GM21390 (cell line): ENCODE measurements around the gene KLF1.
A peak's percentile ranks its signal among the peaks of the same experiment; 100 is the strongest.
"Not testable (repeated sequence)": the region's sequence is repeated elsewhere in the genome, so short reads cannot be mapped to it uniquely, and the experiment has no call there.

Source experiments
- ATAC-seq: cut with Tn5 transposase; IDR thresholded peaks from one replicate; pipeline ENCODE4 v1.9.1; 2021; ENCODE audit not compliant: unreplicated experiment

KLF1 gene

DNA sequence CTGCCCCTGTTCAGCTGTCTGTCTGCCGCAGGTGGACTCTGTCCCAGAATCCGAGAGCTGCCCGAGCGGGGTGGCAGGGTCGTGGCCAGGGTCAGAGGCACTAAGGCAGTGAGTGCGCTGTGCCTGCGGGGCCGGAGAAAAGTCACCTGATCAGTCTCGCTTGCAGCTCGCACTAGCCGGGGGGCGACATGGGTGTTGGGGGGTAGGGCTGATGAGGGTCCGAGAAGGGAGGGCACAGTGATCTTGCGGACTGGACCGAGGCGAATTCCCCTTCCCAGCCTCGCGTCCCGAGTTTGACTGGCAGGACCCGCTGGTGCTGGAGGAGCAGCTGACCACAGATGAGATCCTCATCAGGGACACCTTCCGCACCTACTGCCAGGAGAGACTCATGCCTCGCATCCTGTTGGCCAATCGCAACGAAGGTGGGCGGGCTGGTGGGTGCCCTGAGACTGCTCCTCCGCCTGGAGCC is 4.6 kb upstream of the KLF1 start:
- ATAC-seq, result no peak

DNA sequence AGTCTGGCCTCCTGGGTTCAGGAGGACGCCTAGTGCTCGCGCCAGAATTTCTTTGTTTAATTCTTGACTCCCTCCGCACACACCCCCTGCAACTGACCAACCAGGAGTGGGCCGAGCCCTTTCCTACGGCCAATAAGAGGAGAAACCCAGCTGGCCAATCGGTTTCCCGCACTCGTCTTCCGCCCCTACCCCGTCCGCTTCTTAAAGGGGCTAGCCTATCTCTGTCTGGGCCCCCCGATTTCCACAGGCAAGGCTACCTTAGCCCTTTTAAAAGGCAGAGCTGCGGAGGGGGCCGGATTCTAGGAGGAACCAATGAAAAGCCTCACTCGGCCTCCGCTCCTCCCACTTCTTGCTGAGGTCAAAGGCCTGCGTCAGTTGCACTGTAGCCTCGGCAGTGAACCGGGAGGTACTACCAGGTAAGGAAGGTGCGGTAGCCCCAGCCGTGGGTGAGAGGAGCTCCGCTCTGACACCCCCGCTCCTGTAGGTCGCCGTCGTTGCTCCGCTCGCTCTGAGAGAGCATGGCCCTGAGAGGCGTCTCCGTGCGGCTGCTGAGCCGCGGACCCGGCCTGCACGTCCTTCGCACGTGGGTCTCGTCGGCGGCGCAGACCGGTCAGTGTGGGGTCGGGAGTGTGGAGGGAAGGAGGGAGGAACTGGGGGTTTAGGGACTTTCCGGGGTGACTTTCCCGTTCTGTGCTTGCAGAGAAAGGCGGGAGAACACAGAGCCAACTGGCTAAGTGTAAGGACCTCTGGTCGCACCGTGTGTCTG is 4.0 kb upstream of the KLF1 start, which contains the start of gene GCDH:
GCDH (plus strand) TSS at position 374 of the 766 bp plus-strand sequence; CDS start at position 519, 145 bp downstream.
- peak; percentile 92 for ATAC-seq

DNA sequence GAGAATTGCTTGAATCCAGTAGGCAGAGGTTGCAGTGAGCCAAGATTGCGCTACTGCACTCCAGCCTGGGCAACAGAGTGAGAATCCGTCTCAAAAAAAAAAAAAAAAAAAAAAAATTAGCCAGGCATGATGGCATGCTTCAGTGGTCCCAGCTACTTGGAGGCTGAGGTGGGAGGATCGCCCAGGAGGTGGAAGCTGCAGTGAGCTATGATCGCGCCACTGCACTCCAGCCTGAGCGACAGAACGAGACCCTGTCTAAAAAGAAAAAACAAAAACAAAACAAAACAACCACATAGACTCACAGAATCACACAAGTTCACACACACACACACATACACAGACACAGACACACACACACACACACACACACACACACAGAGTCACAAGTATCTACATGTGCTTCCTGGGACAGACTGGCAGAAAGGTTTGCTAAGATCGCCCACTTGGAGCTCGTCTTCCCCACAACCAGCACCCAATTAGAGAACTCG is 3.3 kb upstream of the KLF1 start:
- ATAC-seq, result not testable (repeated sequence)

DNA sequence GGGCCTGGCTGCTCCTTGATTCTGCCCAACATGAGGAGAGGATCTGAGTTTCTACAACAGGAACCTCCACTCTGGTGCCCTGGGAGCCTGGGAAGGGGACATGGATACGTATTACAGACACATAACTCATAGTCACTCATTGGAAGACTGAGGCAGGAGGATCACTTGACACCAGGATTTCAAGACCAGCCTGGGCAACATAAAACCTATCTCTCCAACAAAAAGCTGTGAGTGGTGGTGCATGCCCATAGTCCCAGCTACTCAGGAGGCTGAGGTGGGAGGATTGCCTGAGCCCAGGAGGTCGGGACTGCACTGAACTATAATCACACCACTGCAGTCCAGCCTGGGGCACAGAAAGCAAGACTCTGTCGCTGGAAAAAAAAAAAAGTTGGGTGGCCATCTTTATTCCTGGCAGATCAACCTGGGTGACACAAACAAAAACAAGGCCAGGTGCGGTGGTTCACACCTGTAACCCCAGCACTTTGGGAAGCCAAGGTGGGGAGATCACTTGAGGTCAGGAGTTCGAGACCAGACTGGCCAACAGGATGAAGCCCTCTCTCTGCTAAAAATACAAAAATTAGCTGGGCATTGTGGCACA is 1.1 kb upstream of the KLF1 start:
- ATAC-seq, result no peak

DNA sequence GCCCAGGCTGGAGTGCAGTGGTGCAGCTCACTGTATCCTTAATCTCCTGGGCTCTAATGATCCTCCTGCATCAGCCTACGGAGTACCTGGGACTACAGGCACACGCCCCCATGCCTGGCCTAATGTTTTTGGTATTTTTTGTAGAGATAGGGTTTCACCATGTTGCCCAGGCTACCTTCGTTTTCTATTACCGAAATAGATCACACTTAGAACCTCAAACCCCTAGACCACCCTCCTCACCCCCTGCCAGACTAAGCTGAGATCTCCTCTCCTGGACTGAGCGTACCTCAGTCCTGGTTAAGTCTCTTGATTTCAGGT is 391 bp downstream of the KLF1 start:
- ATAC-seq, result no peak

DNA sequence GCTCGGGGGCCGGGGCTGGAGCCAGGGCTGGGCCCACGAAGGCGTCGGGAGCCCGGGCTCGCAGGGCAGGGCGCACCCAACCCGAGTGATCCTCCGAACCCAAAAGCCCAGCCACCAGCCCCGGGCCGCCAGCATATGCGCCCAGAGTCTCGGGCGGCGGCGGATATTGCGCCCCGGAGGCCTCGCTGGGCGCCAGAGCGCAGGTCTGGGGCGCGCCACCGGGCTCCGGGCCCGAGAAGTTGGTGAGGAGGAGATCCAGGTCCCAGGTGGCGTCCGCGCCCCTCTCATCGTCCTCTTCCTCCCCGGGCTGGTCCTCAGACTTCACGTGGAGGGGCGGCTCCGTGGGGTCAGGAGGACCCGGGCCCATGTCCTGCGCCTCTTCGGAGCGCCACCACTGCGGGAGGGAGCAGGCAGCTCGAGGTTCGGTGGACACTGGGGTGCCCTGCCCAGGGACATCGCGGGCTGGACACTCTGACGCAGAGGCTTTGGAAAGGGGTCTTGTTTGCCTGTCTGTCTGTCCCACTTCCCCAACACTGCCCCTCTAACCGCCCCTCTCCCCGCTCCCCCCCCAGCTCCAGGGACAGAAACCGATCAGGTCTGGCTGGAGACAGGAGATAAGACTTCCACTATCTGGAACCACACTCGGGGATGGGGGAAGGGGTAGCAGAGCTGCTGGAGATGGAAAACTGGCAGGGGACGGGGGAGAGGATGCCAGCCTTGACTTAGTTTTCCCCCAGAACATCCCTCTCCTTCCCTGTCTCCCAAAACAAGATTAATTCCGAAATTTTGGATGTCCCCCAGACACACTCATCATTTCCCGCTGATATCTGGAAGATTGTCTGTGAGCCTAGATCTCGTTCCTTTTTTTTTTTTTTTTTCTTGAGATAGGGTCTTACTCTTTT is 1.0 kb downstream of the KLF1 start:
- ATAC-seq, result no peak

DNA sequence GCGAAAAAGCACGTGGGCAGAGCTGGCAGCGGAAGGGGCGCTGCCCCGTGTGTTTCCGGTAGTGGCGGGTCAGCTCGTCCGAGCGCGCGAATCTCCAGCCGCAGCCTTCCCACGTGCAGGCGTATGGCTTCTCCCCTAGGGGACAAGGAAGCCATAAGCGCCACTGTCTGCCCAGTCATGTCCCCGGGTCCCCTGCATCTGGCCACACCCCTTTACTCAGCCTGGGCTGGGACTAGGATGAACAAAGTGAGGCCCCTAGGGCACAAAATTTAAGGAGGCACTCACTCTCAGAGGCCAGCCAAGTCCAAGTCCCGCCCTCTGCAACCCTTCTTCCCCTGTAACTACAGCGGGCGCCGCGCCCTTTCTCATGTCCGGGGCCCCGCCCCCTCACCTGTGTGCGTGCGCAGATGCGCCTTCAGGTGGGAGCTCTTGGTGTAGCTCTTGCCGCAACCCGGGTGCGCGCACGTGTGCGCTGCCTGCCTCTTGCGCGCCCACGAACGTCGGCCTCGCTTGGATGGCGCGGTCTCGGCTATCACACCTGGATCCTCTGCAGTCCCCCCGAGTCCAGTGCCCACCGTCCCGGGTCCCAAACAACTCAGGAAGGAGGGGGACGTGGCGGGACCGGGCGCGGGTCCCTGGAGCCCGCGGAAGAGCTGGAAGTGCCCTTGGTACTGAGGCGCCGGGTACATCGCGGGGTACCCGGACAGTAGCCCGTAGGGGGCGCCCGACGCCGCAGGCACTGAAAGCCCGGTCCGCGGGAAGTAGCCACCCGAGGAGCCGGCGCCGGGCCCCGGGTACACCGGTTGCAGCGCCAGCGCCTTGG is 1.9 kb downstream of the KLF1 start:
- no peak for ATAC-seq

DNA sequence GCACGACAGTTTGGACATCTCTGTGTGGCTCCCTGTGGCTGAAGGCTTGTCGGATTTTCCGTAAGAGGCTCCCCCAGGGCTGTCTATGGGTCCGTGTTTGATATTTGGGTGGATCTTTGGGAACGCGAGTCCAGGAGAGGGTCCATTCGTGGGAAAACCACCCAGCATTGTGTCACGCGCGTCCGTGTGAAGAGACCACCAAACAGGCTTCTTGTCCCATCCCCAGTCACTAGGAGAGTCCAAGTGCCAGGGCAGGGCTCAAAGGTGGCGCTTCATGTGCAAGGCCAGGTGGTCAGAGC is 2.4 kb downstream of the KLF1 start:
- ATAC-seq, result no peak

DNA sequence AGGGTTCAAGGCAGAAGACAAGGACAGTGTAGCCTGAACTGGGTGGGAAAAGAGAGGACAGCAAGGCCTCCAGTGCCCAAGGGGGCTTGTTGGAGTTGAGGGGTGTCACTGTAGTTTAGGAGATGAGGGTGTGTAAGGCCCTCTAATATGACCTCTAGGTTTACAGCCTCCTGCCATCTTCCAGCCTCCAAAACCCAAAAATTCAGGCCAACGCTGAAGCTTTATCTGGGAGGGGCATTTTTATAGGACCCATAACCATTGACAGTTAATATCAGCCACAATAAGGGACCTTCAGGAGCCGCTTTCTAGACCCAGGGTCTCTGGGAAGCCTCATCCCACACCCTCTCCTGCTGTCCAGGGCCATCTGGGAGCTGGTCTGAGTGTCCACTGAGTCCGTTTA is 2.8 kb downstream of the KLF1 start:
- no peak for ATAC-seq

DNA sequence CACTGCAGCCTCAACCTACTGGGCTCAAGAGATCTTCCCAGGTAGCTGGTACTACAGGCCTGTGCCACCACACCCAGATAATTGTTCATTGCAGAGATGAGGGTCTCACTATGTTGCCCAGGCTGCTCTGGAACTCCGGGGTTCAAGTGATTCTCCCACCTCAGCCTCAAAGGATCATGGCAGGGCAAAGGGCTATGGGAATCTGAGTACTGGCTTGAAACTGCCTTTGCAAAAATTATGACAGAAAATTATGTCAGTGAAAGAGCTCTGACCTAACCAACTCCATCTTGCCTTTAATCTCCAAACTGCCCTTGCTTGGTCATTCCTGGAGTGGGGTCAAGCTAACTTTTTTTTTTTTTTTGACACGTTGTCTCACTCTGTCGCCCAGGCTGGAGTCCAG is 4.4 kb downstream of the KLF1 start:
- ATAC-seq, result no peak

DNA sequence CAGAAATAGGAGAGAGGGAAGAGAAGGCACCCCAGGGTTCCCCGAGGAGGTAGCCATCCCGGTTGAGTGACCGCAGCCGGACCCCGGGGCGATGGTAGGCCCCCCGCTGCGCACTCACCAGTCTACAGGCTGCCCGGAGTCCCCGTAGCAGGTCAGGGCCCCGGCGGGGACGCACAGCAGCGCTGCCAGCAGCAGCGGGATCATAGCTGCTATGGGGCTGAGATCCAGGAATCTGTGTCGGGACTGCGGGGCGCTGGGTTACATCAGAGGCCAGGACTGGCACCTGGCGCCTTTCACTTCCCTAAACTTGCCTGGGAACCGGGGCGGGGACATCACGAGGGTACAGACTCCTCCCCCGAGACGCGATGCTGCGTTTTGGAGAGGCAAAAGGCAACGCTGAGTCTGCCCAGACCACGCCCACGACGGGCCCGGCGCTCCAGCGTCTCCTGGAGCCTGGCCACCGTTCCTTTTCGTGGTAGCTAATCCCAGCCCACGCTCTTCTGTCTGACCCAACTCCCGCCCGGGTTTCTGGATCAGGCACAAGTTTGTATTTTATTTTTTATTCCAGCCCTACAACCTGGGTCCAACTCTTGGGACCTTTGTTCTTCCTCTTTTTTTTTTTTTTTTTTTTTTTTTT is 5.7 kb downstream of the KLF1 start, which contains the start of gene DNASE2:
DNASE2 (minus strand) TSS at position 278 of the 637 bp plus-strand sequence; CDS start at position 204, 74 bp downstream.
- ATAC-seq, result peak; percentile 90

DNA sequence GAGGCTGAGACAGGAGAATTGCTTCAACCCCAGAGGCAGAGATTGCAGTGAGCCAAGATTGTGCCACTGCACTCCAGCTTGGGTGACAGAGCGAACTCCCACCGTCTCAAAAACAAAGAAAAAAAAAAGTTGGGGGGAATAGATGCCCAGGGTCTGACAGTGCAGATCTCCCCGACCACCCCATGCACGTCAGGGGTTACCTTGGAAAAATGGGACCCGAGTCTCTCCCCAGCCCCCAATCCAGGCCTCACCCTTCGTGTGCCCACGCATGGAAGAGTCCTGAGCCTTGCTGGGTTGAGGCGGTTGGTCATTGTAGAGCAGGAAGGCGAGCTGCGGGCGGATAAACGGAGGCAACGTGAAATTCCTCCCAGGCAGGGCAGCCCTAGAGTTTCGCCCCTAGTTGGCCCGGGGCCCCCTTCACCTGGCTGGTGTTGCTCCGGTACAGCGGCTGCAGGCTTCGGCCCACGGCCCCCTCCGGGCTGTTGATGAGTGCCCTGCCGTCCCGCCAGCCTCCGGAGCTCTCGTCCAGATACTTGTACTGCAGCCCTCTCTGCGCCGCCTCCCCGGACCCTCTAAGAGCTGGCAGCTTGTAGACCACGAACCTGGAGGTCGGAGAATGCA is 6.3 kb downstream of the KLF1 start:
- ATAC-seq, result peak; percentile 19

DNA sequence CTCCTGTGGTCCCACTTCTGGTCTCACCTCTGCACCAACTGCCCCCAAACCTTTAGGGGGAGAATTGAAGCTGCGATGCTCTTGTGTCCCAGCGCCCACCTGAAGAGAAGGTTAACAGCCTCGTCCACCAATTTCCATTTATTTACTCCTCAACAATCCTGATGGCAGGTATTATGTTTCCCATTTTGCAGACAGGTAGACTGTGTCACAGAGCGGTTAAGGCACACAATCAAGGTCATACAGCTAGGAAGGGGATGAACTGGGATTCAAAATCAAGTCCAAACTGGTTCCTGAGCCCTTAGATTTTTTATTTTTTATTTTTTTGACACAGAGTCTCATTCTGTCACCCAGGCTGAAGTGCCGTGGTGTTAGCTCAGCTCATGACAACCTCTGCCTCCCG is 11.9 kb downstream of the KLF1 start:
- no peak for ATAC-seq

DNA sequence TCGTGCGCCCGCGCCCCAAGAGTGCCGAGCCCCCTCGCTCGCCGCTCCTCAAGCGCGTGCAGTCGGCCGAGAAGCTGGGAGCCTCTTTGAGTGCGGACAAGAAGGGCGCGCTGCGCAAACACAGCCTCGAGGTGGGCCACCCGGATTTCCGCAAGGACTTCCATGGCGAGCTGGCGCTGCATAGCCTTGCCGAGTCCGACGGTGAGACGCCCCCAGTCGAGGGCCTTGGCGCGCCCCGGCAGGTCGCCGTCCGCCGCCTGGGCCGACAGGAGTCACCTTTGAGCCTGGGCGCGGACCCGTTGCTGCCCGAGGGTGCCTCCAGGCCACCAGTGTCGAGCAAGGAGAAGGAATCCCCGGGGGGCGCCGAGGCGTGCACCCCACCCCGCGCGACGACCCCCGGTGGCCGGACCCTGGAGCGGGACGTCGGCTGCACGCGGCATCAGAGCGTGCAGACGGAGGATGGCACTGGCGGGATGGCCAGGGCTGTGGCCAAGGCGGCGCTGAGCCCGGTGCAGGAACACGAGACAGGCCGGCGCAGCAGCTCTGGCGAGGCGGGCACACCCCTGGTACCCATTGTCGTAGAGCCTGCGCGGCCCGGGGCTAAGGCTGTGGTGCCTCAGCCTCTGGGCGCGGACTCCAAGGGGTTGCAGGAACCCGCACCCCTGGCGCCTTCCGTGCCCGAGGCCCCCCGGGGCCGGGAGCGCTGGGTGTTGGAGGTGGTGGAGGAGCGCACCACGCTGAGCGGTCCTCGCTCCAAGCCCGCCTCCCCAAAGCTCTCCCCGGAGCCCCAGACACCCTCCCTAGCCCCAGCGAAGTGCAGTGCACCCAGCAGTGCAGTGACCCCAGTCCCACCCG is 12.9 kb downstream of the KLF1 start:
- ATAC-seq, result no peak

DNA sequence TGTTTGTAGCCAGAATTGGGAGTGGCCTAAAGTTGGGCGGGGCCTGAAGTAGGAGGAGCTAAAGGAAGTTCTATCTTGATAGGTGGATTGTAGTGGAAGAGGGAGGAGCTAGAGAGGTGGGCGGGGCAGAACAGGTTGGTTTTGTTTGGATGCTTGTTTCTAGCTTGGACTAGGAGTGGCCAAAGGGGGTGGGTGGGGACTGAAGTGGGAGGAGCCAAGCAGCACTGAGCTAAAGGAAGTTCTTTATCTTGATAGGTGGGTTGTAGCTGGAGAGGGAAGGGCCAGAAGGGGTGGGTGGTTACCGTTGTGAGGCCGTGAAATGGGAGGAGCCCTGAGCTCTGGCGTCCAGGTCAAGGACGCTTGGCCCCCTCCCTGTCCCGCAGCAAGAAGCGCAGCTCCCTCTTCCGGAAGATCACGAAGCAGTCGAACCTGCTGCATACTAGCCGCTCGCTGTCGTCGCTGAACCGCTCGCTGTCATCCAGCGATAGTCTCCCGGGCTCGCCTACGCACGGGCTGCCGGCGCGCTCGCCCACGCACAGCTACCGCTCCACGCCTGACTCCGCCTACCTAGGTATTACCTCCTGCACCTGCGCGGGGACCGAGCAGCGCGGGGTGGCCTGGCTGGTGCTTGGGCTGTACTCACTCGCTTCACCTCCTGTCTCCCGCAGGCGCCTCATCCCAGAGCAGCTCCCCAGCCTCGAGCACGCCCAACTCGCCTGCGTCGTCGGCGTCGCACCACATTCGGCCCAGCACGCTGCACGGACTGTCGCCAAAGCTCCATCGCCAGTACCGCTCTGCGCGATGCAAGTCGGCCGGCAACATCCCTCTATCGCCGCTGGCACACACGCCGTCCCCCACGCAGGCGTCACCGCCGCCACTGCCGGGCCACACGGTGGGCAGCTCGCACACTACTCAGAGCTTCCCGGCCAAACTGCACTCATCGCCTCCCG is 13.8 kb downstream of the KLF1 start:
- ATAC-seq, result no peak

DNA sequence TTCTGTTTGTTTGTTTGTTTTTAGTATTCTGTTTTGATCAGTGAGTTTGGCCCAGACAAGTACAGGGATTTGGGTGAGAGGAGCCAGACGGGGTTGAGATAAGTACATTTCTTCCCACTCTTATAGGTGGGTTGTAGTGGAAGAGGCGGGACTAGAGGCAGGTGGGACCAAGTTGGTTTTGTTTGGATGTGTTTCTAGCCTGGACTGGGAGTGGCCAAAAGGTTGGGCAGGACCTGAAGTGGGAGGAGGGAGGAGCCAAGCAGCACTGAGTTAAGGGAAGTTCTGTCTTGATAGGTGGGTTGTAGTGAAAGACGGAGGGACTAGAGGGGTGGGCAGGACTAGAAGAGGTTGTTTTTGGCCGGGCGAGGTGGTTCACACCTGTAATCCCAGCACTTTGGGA is 14.7 kb downstream of the KLF1 start:
- ATAC-seq, result no peak

DNA sequence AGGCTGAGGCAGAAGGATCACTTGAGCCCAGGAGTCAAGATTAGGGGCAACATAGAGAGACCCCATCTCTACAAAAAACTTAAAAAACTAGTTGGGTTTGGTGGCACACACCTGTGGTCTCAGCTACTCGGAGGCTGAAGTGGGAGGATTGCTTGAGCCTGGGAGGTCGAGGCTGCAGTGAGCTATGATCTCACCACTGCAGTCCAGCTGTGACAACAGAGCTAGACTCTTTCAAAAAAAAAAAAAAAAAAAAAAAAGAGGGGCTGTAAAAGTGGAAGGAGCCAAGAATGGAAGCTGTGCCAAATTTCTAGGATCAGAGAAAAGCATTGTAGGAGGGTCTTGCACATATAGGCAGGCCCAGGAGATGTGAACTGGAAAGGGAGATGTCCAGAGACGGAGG is 15.3 kb downstream of the KLF1 start:
- no peak for ATAC-seq
